22Rv1 (cell line): ENCODE results near the gene TXNL1.

Experiments
- CTCF ChIP-seq: fragments of 450-650 bp; IDR thresholded peaks from 2 replicates; pipeline ENCODE4 v1.5.1; 2017; ENCODE audit warnings: mild to moderate bottlenecking
- ZFX ChIP-seq: fragments of 450-650 bp; IDR thresholded peaks from 2 replicates; pipeline ENCODE4 v1.6.1; 2017; ENCODE audit warnings: antibody characterized with exemption, borderline replicate concordance

DNA sequence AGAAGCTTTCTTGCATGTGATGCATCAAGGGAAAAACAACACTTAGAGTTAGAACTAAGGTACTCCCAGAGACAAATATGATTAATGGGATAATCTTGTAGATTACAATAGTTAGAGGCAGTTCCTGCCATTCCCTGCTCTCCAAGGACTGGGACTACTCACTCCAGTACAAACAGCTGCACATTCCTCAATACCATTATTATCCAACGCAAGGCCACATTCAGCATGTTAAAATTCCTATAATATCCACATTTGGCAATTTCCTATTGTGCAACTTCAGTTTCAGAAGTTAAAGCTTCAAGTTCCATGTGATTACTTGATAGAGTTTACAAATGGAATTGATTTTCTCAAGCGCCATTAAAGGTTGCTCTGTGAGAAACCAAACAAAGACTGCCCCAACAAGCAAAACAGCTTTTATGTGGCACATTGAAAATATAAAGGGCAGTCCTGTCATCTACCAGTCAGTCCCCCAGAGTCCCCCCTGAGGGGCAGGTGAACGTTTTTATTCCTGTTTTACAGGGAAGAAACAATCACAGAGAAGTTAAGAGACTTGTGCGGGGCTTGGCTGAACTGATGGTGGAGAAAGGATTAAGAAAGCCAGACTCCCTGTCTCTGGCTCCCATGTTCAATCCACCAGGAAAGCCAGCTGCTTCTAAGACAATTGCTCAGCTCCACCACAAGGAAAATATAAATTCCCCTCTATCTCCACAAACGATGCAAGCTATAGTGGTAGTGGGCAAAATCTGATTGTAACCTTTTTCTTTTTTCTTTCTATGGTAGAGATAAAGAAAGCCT, 72.6 kb downstream of the TXNL1 start:
- TF ChIP-seq CTCF (no peak), ZFX (no peak)
